HCT116 (cell line): ENCODE measurements around the gene ZNF2. TPM values are rescaled to one million over a fixed set of nuclear protein-coding genes. Genes with fewer than 3 reads are reported as not detected.

Experiments
- ATAC-seq: fragments of 200-7000 bp; cut with Tn5 transposase; 2 replicates; pipeline ENCODE4 v1.9.1; 2020; ENCODE audit warnings: mild to moderate bottlenecking, moderate library complexity
- BruUV-seq: library from RNA; stranded (reverse); fragments of 400-500 nt; replicated peaks from 2 replicates; lab custom pipeline; 2021; lab: Mats Ljungman, UMichigan
- CTCF ChIA-PET: fragments of 300-600 bp; sonication (Branson Sonifier 250); formaldehyde crosslinking; loops from one replicate; lab custom pipeline; 2021; ENCODE audit warnings: antibody characterized with exemption; lab: Charles Lee
- POLR2A ChIA-PET: fragments of 300-600, 350-600 bp; sonication (Branson Sonifier 250); formaldehyde crosslinking; loops from one replicate; lab custom pipeline; 2021; ENCODE audit warnings: antibody characterized with exemption; lab: Charles Lee
- RAD21 ChIA-PET, 2 experiments: fragments of 300-600 bp; sonication (Branson Sonifier 250); formaldehyde crosslinking; loops; one replicate each; lab custom pipeline; 2023; ENCODE audit warnings: low total read pairs in 2 of 2; ENCODE audit not compliant: uncharacterized antibody in 2 of 2, unreplicated experiment in 2 of 2, low non-redundant PET in 1 of 2; lab: Charles Lee
- DNase-seq: peaks from one replicate; pipeline ENCODE4 v3.0.0-alpha.2; 2010; ENCODE audit warnings: low read depth, low spot score
- H2AFZ ChIP-seq: fragments of 200-600 bp; shearing (Covaris generic), sonication (generic); 2 replicates; pipeline ENCODE4 v1.6.1; 2017; ENCODE audit warnings: low read depth, mixed run types, mixed read lengths, antibody characterized with exemption, low read length; ENCODE audit not compliant: poor library complexity, severe bottlenecking
- H3K27ac ChIP-seq: 2 replicates; pipeline ENCODE4 v1.5.1; 2012; ENCODE audit warnings: low read depth, low read length
- H3K27me3 ChIP-seq: fragments of 200-600 bp; sonication (generic); 2 replicates; pipeline ENCODE4 v1.6.1; 2016; ENCODE audit warnings: mixed run types, low read length, mixed read lengths; ENCODE audit not compliant: insufficient read depth
- H3K36me3 ChIP-seq, 2 experiments: fragments of 200-500 bp in 1 of 2; fragments of 200-600 bp in 1 of 2; sonication (Bioruptor generic) in 1 of 2; sonication (generic) in 1 of 2; 2 replicates each; pipeline versions ENCODE4 v1.5.1 to v1.6.1; 2014 to 2016; ENCODE audit warnings: low read length in 2 of 2, inconsistent platforms in 1 of 2, mixed read lengths in 1 of 2, mixed run types in 1 of 2; ENCODE audit not compliant: insufficient read depth in 2 of 2, control insufficient read depth in 1 of 2
- H3K4me1 ChIP-seq, 2 experiments: fragments of 200-600 bp in 1 of 2; sonication (generic) in 1 of 2; 2 replicates each; pipeline versions ENCODE4 v1.5.1 to v1.6.1; 2012 to 2017; ENCODE audit warnings: low read length in 2 of 2, inconsistent platforms in 1 of 2, mild to moderate bottlenecking in 1 of 2, mixed read lengths in 1 of 2, mixed run types in 1 of 2, moderate library complexity in 1 of 2; ENCODE audit not compliant: insufficient read depth in 2 of 2, control insufficient read depth in 1 of 2
- H3K4me2 ChIP-seq: fragments of 200-600 bp; sonication (generic); 2 replicates; pipeline ENCODE4 v1.6.1; 2017; ENCODE audit warnings: mixed run types, low read length, mixed read lengths
- H3K4me3 ChIP-seq, 2 experiments: fragments of 200-600 bp in 1 of 2; sonication (generic) in 1 of 2; replicated peaks in 1 of 2; 2 replicates each; pipeline ENCODE4 v1.5.1; 2011 to 2016; ENCODE audit warnings: low read length in 2 of 2, control low read depth in 1 of 2, low read depth in 1 of 2, mild to moderate bottlenecking in 1 of 2, mixed read lengths in 1 of 2, mixed run types in 1 of 2
- H3K79me2 ChIP-seq: fragments of 200-600 bp; sonication (generic); 2 replicates; pipeline ENCODE4 v1.6.1; 2017; ENCODE audit warnings: mild to moderate bottlenecking, mixed run types, low read length, moderate library complexity, mixed read lengths; ENCODE audit not compliant: insufficient read depth
- H3K9ac ChIP-seq: fragments of 200-600 bp; sonication (generic); 2 replicates; pipeline ENCODE4 v1.6.1; 2016; ENCODE audit warnings: low read length, mixed read lengths
- H3K9me2 ChIP-seq: fragments of 200-600 bp; sonication (generic), shearing (Covaris generic); 2 replicates; pipeline ENCODE4 v1.6.1; 2017; ENCODE audit warnings: mixed run types, mild to moderate bottlenecking, moderate library complexity; ENCODE audit not compliant: insufficient read depth
- H3K9me3 ChIP-seq, 2 experiments: fragments of 200-500 bp in 1 of 2; fragments of 200-600 bp in 1 of 2; sonication (Bioruptor generic) in 1 of 2; sonication (generic) in 1 of 2; 2 replicates each; pipeline ENCODE4 v1.6.1; 2014 to 2017; ENCODE audit warnings: low read length in 2 of 2, mixed read lengths in 2 of 2, inconsistent platforms in 1 of 2, low read depth in 1 of 2, mild to moderate bottlenecking in 1 of 2, mixed run types in 1 of 2, moderate library complexity in 1 of 2; ENCODE audit not compliant: control insufficient read depth in 1 of 2, insufficient read depth in 1 of 2
- H4K20me1 ChIP-seq: fragments of 200-600 bp; sonication (generic), shearing (Covaris generic); 2 replicates; pipeline ENCODE4 v1.6.1; 2017; ENCODE audit warnings: mixed run types, mild to moderate bottlenecking, moderate library complexity; ENCODE audit not compliant: insufficient read depth
- JUND ChIP-seq: IDR thresholded peaks from 2 replicates; pipeline ENCODE4 v1.6.1; 2012
- ZNF274 ChIP-seq: fragments of 200-500 bp; sonication (Bioruptor generic); IDR thresholded peaks from 2 replicates; pipeline ENCODE4 v1.6.1; 2014; ENCODE audit warnings: mild to moderate bottlenecking, low read depth, low read length, inconsistent platforms
- intact Hi-C: fragments of 100-400 bp; cut with micrococcal nuclease; formaldehyde crosslinking; loops from 2 replicates; pipeline ENCODE4 v1.10.0; 2022
- total RNA-seq: library from RNA; stranded (reverse); gene quantifications from one replicate; pipeline ENCODE4 v1.2.1, GENCODE V29; 2021; ENCODE audit not compliant: unreplicated experiment
- TF ChIP-seq, protein P1 (sequence below): IDR thresholded peaks from 2 replicates; pipeline ENCODE4 v1.6.1; 2011; ENCODE audit warnings: mild to moderate bottlenecking, low read length, moderate library complexity; ENCODE audit not compliant: insufficient replicate concordance; ENCODE audit errors: extremely low read depth

The ZNF2 gene
- total RNA-seq, 1 experiment from 2014 or later, result 3.4 TPM

DNA sequence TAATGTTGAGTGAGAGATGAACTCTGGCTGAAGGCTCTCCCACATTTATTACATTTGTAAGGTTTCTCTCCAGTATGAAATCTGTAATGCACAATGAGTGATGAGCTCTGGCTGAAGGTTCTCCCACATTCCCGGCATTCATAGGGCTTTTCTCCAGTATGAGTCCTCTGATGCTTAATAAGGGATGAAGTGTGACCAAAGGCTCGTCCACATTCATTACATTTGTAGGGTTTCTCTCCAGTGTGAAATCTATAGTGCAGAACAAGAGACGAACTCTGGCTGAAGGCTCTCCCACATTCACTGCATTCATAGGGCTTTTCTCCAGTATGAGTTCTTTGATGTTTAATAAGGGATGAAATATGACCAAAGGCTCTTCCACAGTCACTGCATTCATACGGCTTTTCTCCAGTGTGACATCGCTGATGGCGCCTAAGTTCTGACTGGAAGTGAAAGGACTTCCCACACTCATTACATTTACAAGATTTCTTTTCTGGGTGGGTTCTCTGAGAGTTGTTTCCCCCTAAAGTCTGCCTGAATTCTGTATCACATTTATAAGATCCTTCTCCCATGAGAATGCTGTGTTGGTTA is 16.1 kb upstream of the ZNF2 start:
- TSS peak; percentile 18 for BruUV-seq

DNA sequence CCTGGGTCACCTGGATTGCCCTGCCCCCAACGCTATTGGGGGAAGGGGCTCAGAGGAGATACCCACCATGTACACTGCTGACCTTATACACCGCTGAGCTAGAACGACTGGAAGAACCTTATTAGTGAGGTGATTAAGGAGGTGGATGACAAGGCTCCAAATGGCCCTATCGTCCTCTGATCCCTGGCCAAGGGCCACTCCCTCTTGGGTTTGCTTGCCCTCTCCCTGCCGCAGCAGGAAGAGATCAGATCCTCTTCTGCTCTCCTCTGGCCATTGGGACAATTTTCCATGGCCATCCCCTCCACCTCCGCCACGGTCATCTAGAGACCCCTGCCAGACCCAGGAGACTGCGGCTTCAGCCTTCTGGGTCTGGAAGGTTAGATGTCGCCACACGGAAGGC is 7.2 kb upstream of the ZNF2 start:
- H3K9me2 ChIP-seq, result no peaks in the 10 kb centered on the region
- 0 out of 4 replicates have a peak, but pooled peaks cover 0 to 5% of the 10 kb centered on the region in 2 experiments for H3K36me3 ChIP-seq
- H3K27ac ChIP-seq, result no peak overlapping the region
- intact Hi-C loops, result no loop called here
- no TSS peak for BruUV-seq
- ATAC-seq (no peak), DNase-seq (no peak)
- H3K79me2 ChIP-seq, result no peaks in the 10 kb centered on the region
- peak overlapping the region in 1 of 2 experiments; percentile 53; a peak in 2 of 4 replicates for H3K4me3 ChIP-seq
- no peak overlapping the region for H2AFZ ChIP-seq
- H3K4me1 ChIP-seq, result peaks cover 0 to 8% of the 10 kb centered on the region in 2 experiments; a peak in 1 of 4 replicates
- H3K9me3 ChIP-seq, result peaks cover 0 to 4% of the 10 kb centered on the region in 2 experiments; a peak in 2 of 4 replicates
- ChIA-PET CTCF (no interaction called here), POLR2A (no interaction called here), RAD21 (no interaction called here)
- H3K4me2 ChIP-seq, result peak overlapping the region; percentile 72
- no peak overlapping the region for H3K9ac ChIP-seq
- TF ChIP-seq, protein P1, sequence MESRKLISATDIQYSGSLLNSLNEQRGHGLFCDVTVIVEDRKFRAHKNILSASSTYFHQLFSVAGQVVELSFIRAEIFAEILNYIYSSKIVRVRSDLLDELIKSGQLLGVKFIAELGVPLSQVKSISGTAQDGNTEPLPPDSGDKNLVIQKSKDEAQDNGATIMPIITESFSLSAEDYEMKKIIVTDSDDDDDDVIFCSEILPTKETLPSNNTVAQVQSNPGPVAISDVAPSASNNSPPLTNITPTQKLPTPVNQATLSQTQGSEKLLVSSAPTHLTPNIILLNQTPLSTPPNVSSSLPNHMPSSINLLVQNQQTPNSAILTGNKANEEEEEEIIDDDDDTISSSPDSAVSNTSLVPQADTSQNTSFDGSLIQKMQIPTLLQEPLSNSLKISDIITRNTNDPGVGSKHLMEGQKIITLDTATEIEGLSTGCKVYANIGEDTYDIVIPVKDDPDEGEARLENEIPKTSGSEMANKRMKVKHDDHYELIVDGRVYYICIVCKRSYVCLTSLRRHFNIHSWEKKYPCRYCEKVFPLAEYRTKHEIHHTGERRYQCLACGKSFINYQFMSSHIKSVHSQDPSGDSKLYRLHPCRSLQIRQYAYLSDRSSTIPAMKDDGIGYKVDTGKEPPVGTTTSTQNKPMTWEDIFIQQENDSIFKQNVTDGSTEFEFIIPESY, result no peak
- TF ChIP-seq ZNF274 (no peak), JUND (no peak)
- TF ChIP-seq, all 23 proteins: peak for 0
- Histone ChIP-seq H4K20me1 (no peaks in the 10 kb centered on the region), H3K27me3 (no peaks in the 10 kb centered on the region)

More for the DNA sequence above, 16.1 kb upstream of the ZNF2 start:
- Histone ChIP-seq H3K9ac (no peak overlapping the region), H3K9me2 (no peaks in the 10 kb centered on the region), H3K27me3 (no peaks in the 10 kb centered on the region), H3K79me2 (no peaks in the 10 kb centered on the region), H3K4me2 (no peak overlapping the region), H4K20me1 (no peaks in the 10 kb centered on the region), H3K4me3 (no peak overlapping the region), H3K9me3 (peaks cover 23 to 33% of the 10 kb centered on the region in 2 experiments; a peak in 3 of 4 replicates), H3K27ac (no peak overlapping the region), H2AFZ (no peak overlapping the region), H3K4me1 (no peaks in the 10 kb centered on the region), H3K36me3 (peaks cover 0 to 13% of the 10 kb centered on the region in 2 experiments; a peak in 1 of 4 replicates)
- ChIA-PET POLR2A (no interaction called here), RAD21 (no interaction called here), CTCF (no interaction called here)
- DNase-seq, result no peak
- intact Hi-C loops, result no loop called here
- ATAC-seq, result no peak
- peak; percentile 97 for TF ChIP-seq ZNF274
- TF ChIP-seq, protein P1, result no peak
